Activated T-helper 1 cell treated with anti-CD3 and anti-CD28 coated beads, Interleukin-12 subunit alpha, Interleukin-12 subunit beta, Interleukin-2, Interleukin-4 antibody, amounts not matched to agents 30 ng/mL and 10 ng/mL and 1 ng/mL, durations not matched to agents 14 hours and 24 hours and 36 hours (primary cell): ENCODE measurements around the gene DPY19L1. TPM values are rescaled to one million over a fixed set of nuclear protein-coding genes. Genes with fewer than 3 reads are reported as not detected.
"Not testable (repeated sequence)": the region's sequence is repeated elsewhere in the genome, so short reads cannot be mapped to it uniquely, and the experiment has no call there.

Experiments
- DNase-seq: peaks from one replicate; pipeline ENCODE4 v3.0.0; 2021; ENCODE audit warnings: low spot score
- H3K27ac Mint-ChIP-seq: one replicate; pipeline ENCODE4 v1.8.0; 2021; ENCODE audit warnings: mild to moderate bottlenecking, mixed read lengths
- H3K27me3 Mint-ChIP-seq: one replicate; pipeline ENCODE4 v1.8.0; 2022; ENCODE audit warnings: mild to moderate bottlenecking, moderate library complexity, mixed read lengths; ENCODE audit not compliant: insufficient read depth
- H3K36me3 Mint-ChIP-seq: one replicate; pipeline ENCODE4 v1.8.0; 2021; ENCODE audit warnings: low read depth, mixed read lengths
- H3K4me1 Mint-ChIP-seq: one replicate; pipeline ENCODE4 v1.8.0; 2021; ENCODE audit warnings: low read depth, mixed read lengths
- H3K4me3 Mint-ChIP-seq: one replicate; pipeline ENCODE4 v1.8.0; 2021; ENCODE audit warnings: mild to moderate bottlenecking, moderate library complexity, mixed read lengths
- H3K9me3 Mint-ChIP-seq: one replicate; pipeline ENCODE4 v1.8.0; 2021; ENCODE audit warnings: mixed read lengths
- intact Hi-C: fragments of 100-400 bp; cut with micrococcal nuclease; formaldehyde crosslinking; loops from one replicate; pipeline ENCODE4 v1.15.1; 2024
- total RNA-seq: library from RNA; stranded (reverse); gene quantifications from 2 replicates; pipeline ENCODE4 v1.2.3, GENCODE V29; 2022

DPY19L1 gene
- total RNA-seq, 1 donor from 2014 or later, result 12.0 TPM

DNA sequence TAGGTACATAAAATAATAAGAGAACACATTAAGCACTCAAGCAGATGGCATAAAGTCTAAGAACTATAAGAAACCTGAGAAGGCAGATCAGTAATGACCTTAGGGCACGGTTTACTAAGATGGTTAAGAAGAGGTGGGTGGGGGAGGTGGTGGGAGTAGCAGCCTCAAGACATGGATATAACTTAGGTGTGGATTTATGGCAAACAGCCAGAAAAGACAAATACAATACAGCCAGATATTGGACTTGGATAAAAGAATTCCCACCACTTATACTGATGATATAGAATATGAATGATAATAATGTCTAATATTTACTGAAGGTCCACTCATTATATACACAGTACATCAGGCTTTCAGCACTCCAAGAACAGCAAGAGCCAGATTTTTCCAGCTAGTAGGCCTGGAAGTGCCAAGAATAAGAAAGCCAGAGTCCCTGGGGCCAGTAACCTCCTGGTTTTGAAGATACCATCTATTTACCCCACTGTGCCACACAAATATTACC lies 11.9 kb downstream of the DPY19L1 start:
- no peaks in the 10 kb centered on the region for H3K36me3 Mint-ChIP-seq
- H3K27ac Mint-ChIP-seq, result no peak overlapping the region
- no peaks in the 10 kb centered on the region for H3K4me1 Mint-ChIP-seq
- intact Hi-C loops, result no loop called here
- no peak for DNase-seq
- H3K9me3 Mint-ChIP-seq, result no peaks in the 10 kb centered on the region
- no peak overlapping the region for H3K4me3 Mint-ChIP-seq
- H3K27me3 Mint-ChIP-seq, result peaks cover 7% of the 10 kb centered on the region

DNA sequence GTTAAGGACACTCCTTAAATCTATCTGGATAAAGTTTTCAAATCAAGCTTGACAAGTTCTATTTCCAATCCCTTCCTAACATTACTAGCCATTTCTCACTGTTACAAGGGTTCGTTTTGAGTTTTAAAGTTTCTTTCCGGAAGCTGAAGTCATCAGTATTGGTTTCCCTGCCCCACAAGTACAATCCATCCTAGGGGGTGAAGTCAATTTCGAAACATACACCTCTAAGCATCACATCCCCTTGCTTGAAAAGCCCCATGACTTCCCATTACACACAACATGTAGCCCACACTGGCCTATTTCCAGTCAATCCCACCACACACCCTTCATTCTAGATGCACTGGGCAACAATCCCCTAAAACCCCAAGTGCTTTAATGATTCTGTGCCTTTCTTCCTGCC lies 13.0 kb downstream of the DPY19L1 start:
- Mint-ChIP-seq H3K27ac (no peak overlapping the region), H3K36me3 (no peaks in the 10 kb centered on the region), H3K4me3 (no peak overlapping the region), H3K27me3 (peaks cover 4% of the 10 kb centered on the region), H3K9me3 (no peaks in the 10 kb centered on the region), H3K4me1 (no peaks in the 10 kb centered on the region)
- no peak for DNase-seq
- intact Hi-C loops, result no loop called here

DNA sequence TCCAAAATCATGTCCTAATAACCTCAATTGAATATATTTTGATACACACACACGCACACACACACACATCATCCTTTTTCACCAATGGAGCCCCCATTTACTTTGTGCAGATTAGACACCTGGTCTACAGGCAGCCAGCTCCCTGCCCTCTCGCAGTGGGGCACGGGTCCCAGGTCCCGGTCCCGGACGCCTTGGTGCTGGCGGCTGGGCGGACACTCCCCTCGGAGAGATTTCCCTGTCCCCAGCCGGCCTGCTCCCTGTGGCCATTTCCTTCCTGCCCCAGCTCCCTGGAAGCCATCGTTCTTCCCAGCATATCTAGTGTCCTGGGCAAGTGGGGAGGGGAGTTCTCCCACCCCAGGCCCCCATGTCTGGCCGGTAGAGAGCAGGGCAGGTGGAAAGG lies 14.6 kb downstream of the DPY19L1 start:
- no peaks in the 10 kb centered on the region for H3K36me3 Mint-ChIP-seq
- H3K4me3 Mint-ChIP-seq, result no peak overlapping the region
- H3K9me3 Mint-ChIP-seq, result no peaks in the 10 kb centered on the region
- no peak for DNase-seq
- intact Hi-C loops, result no loop called here
- no peak overlapping the region for H3K27ac Mint-ChIP-seq
- H3K4me1 Mint-ChIP-seq, result no peaks in the 10 kb centered on the region
- no peaks in the 10 kb centered on the region for H3K27me3 Mint-ChIP-seq

GRCh38 chr7:35021445-35021844 lies 15.8 kb downstream of the DPY19L1 start:
- H3K4me3 Mint-ChIP-seq, result no peak overlapping the region
- no peaks in the 10 kb centered on the region for H3K27me3 Mint-ChIP-seq
- intact Hi-C loops, result no loop called here
- no peak for DNase-seq
- H3K4me1 Mint-ChIP-seq, result no peaks in the 10 kb centered on the region
- H3K27ac Mint-ChIP-seq, result no peak overlapping the region
- no peaks in the 10 kb centered on the region for H3K36me3 Mint-ChIP-seq
- no peaks in the 10 kb centered on the region for H3K9me3 Mint-ChIP-seq

DNA sequence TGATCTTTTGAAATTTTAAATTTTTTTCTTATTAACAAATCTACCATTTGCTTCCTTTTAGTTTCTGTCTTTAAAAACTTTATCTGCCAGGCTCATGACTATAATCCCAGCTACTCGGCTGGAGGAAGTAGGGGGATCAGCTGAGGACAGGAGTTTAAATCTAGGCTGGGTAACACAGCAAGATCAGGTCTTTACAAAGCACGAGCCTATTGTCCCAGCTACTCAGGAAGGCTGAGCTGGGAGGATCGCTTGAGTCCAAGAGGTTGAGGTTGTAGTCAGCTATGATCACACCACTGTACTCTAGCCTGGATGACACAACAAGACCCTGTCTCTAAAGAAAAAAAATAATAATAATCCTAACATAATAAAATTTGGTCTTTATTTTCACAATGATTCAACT lies 17.5 kb downstream of the DPY19L1 start:
- intact Hi-C loops, result no loop called here
- peaks cover 1% of the 10 kb centered on the region for H3K36me3 Mint-ChIP-seq
- no peaks in the 10 kb centered on the region for H3K9me3 Mint-ChIP-seq
- H3K27ac Mint-ChIP-seq, result no peak overlapping the region
- no peaks in the 10 kb centered on the region for H3K27me3 Mint-ChIP-seq
- H3K4me1 Mint-ChIP-seq, result no peaks in the 10 kb centered on the region
- no peak for DNase-seq
- no peak overlapping the region for H3K4me3 Mint-ChIP-seq

DNA sequence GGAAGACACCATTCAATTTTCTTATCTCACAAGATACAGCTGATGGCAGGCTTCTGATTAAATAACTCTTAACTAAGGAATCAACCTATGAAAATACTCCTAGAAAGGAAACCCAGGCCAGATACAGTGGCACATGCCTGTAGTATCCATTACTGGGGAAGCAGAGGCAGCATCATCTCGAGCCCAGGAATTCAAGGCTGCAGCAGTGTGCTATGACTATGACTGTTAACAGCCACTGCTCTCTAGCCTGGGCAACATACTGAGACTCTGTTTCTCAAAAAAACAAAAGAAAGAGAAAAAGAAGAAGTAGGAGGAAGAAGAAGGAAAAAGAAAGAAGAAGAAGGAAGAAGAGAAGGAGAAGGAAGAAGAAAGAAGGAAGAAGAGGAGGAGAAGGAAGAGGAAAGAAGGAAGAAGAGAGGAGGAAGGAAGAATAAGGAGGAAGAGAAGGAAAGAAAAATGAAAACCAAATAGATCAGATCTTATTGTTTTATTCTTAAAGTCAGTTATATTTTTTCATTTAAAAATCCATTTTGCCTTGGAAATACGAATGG lies 18.0 kb downstream of the DPY19L1 start:
- Mint-ChIP-seq H3K36me3 (peaks cover 1% of the 10 kb centered on the region), H3K4me1 (no peaks in the 10 kb centered on the region), H3K9me3 (no peaks in the 10 kb centered on the region), H3K27ac (no peak overlapping the region), H3K27me3 (no peaks in the 10 kb centered on the region), H3K4me3 (no peak overlapping the region)
- DNase-seq, result no peak
- intact Hi-C loops, result no loop called here

- intact Hi-C loops, result no loop called here
- Mint-ChIP-seq H3K36me3 (peaks cover 1% of the 10 kb centered on the region), H3K9me3 (no peaks in the 10 kb centered on the region), H3K27me3 (no peaks in the 10 kb centered on the region), H3K4me3 (no peak overlapping the region), H3K27ac (no peak overlapping the region), H3K4me1 (no peaks in the 10 kb centered on the region)
- no peak for DNase-seq
These were observed 21.9 kb downstream of the DPY19L1 start for GRCh38 chr7:35015346-35015859.

- intact Hi-C loops, result no loop called here
- H3K4me3 Mint-ChIP-seq, result no peak overlapping the region
- DNase-seq, result no peak
These were observed 25.1 kb downstream of the DPY19L1 start for GRCh38 chr7:35012160-35012559.

DNA sequence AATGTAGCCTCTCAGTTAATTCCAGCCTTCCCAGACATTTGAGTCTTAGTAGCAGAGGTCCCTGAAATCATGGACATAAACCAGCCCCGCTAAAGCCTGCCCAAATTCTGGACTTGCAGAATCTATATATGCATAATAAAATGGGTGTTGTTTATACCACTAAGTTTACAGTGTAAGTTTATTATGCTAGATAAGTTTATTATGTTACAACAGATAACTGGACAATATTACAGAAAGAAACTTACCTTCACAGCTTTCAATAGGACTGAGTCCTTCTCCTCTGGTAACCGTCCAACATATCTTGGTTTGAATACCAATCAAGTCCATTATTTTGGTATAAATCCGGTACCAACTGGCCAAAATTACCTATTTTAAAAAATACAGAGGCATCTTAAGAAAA lies 26.2 kb downstream of the DPY19L1 start:
- H3K9me3 Mint-ChIP-seq, result no peaks in the 10 kb centered on the region
- DNase-seq, result no peak
- H3K4me3 Mint-ChIP-seq, result no peak overlapping the region
- H3K4me1 Mint-ChIP-seq, result no peaks in the 10 kb centered on the region
- peaks cover 2% of the 10 kb centered on the region for H3K27me3 Mint-ChIP-seq
- intact Hi-C loops, result no loop called here
- H3K27ac Mint-ChIP-seq, result no peak overlapping the region
- peaks cover 1% of the 10 kb centered on the region for H3K36me3 Mint-ChIP-seq

More at GRCh38 chr7:35012160-35012559, 25.1 kb downstream of the DPY19L1 start:
- Mint-ChIP-seq H3K9me3 (no peaks in the 10 kb centered on the region), H3K36me3 (peaks cover 1% of the 10 kb centered on the region), H3K4me1 (no peaks in the 10 kb centered on the region), H3K27ac (no peak overlapping the region), H3K27me3 (peaks cover under 1% of the 10 kb centered on the region)

GRCh38 chr7:35007768-35008167 lies 29.5 kb downstream of the DPY19L1 start:
- H3K27me3 Mint-ChIP-seq, result peaks cover 2% of the 10 kb centered on the region
- no peaks in the 10 kb centered on the region for H3K9me3 Mint-ChIP-seq
- no peak overlapping the region for H3K27ac Mint-ChIP-seq
- H3K36me3 Mint-ChIP-seq, result no peaks in the 10 kb centered on the region
- intact Hi-C loops, result no loop called here
- H3K4me3 Mint-ChIP-seq, result no peak overlapping the region
- no peaks in the 10 kb centered on the region for H3K4me1 Mint-ChIP-seq
- no peak for DNase-seq

GRCh38 chr7:35004531-35005095 lies 32.7 kb downstream of the DPY19L1 start:
- Mint-ChIP-seq H3K9me3 (no peaks in the 10 kb centered on the region), H3K4me3 (no peak overlapping the region), H3K4me1 (no peaks in the 10 kb centered on the region), H3K27ac (no peak overlapping the region), H3K36me3 (no peaks in the 10 kb centered on the region), H3K27me3 (peaks cover 2% of the 10 kb centered on the region)
- no peak for DNase-seq
- intact Hi-C loops, result no loop called here

GRCh38 chr7:35003679-35004303 lies 33.5 kb downstream of the DPY19L1 start:
- Mint-ChIP-seq H3K36me3 (no peaks in the 10 kb centered on the region), H3K4me3 (no peak overlapping the region), H3K4me1 (no peaks in the 10 kb centered on the region), H3K9me3 (no peaks in the 10 kb centered on the region), H3K27ac (no peak overlapping the region), H3K27me3 (peaks cover 2% of the 10 kb centered on the region)
- no peak for DNase-seq
- intact Hi-C loops, result no loop called here

GRCh38 chr7:35003177-35003650 lies 34.1 kb downstream of the DPY19L1 start:
- H3K4me1 Mint-ChIP-seq, intact Hi-C loops, DNase-seq, H3K27me3 Mint-ChIP-seq, H3K36me3 Mint-ChIP-seq, H3K4me3 Mint-ChIP-seq, H3K9me3 Mint-ChIP-seq, H3K27ac Mint-ChIP-seq: not testable (repeated sequence)
